Activated naive CD4-positive, alpha-beta T cell treated with anti-CD3 and anti-CD28 coated beads, Interleukin-2, amount 50 U/mL, for 72 hours (primary cell): ENCODE data around the gene ADSS1. TPM values are rescaled to one million over a fixed set of nuclear protein-coding genes. Genes with fewer than 3 reads are reported as not detected.
A peak's percentile ranks its signal among the peaks of the same experiment; 100 is the strongest.

Experiments used
- ATAC-seq, 2 donors: fragments of 150-1000 bp; cut with Tn5 transposase; 2 replicates each; pipeline ENCODE4 v1.10.0; 2021; ENCODE audit warnings: mild to moderate bottlenecking in 2 of 2, moderate library complexity in 2 of 2
- DNase-seq, 2 donors: peaks; one replicate each; pipeline ENCODE4 v3.0.0; 2021 to 2022; ENCODE audit warnings: low spot score in 2 of 2
- H3K27ac Mint-ChIP-seq, 2 donors: one replicate each; pipeline ENCODE4 v1.8.0; 2022; ENCODE audit warnings: mild to moderate bottlenecking in 2 of 2, mixed read lengths in 2 of 2
- H3K36me3 Mint-ChIP-seq, 2 donors: one replicate each; pipeline ENCODE4 v1.8.0; 2022; ENCODE audit warnings: mixed read lengths in 2 of 2
- H3K9me3 Mint-ChIP-seq, 2 donors: one replicate each; pipeline ENCODE4 v1.8.0; 2022; ENCODE audit warnings: mixed read lengths in 2 of 2
- total RNA-seq, 2 donors: library from RNA; stranded (reverse); gene quantifications; one replicate each; pipeline ENCODE4 v1.2.3, GENCODE V29; 2022

Gene ADSS1
- total RNA-seq, 2 donors from 2014 or later: 2.7 to 7.3 TPM

GRCh38 chr14:104694475-104694950, 29.5 kb upstream of the ADSS1 start:
- Mint-ChIP-seq H3K9me3 (no peaks in the 10 kb centered on the region), H3K36me3 (no peaks in the 10 kb centered on the region), H3K27ac (peak overlapping the region; percentile 50 to 73)
- DNase-seq (no peak), ATAC-seq (no peak)

- H3K36me3 Mint-ChIP-seq: no peaks in the 10 kb centered on the region
- H3K27ac Mint-ChIP-seq: peak overlapping the region; percentile 44 to 73
Measured at GRCh38 chr14:104694991-104695659, 28.9 kb upstream of the ADSS1 start.

GRCh38 chr14:104695660-104696000, 28.4 kb upstream of the ADSS1 start:
- ATAC-seq: no peak
- no peaks in the 10 kb centered on the region for H3K36me3 Mint-ChIP-seq
- H3K9me3 Mint-ChIP-seq: no peaks in the 10 kb centered on the region
- DNase-seq: no peak
- peak overlapping the region; percentile 73 to 81 for H3K27ac Mint-ChIP-seq

More at GRCh38 chr14:104694991-104695659, 28.9 kb upstream of the ADSS1 start:
- peak; percentile 56 to 85 for ATAC-seq
- no peaks in the 10 kb centered on the region for H3K9me3 Mint-ChIP-seq
- DNase-seq: no peak

GRCh38 chr14:104696671-104697316, 27.2 kb upstream of the ADSS1 start:
- DNase-seq: no peak
- Mint-ChIP-seq H3K36me3 (no peaks in the 10 kb centered on the region), H3K27ac (no peak overlapping the region), H3K9me3 (no peaks in the 10 kb centered on the region)
- ATAC-seq: no peak

- H3K36me3 Mint-ChIP-seq: no peaks in the 10 kb centered on the region
- DNase-seq: no peak
- no peaks in the 10 kb centered on the region for H3K9me3 Mint-ChIP-seq
- ATAC-seq: no peak
- H3K27ac Mint-ChIP-seq: no peak overlapping the region
Measured at GRCh38 chr14:104697317-104697703, 26.7 kb upstream of the ADSS1 start.

GRCh38 chr14:104697892-104698583, 26.0 kb upstream of the ADSS1 start:
- Mint-ChIP-seq H3K36me3 (no peaks in the 10 kb centered on the region), H3K27ac (peak overlapping the region in 1 of 2 donors; percentile 81), H3K9me3 (no peaks in the 10 kb centered on the region)
- ATAC-seq: no peak
- DNase-seq: no peak

GRCh38 chr14:104698688-104699425, 25.2 kb upstream of the ADSS1 start:
- no peak for ATAC-seq
- no peak for DNase-seq
- Mint-ChIP-seq H3K36me3 (no peaks in the 10 kb centered on the region), H3K27ac (peak overlapping the region; percentile 73 to 81), H3K9me3 (no peaks in the 10 kb centered on the region)

GRCh38 chr14:104699426-104699748, 24.6 kb upstream of the ADSS1 start:
- H3K9me3 Mint-ChIP-seq: no peaks in the 10 kb centered on the region
- ATAC-seq: no peak
- no peak for DNase-seq
- peak overlapping the region; percentile 36 to 73 for H3K27ac Mint-ChIP-seq
- no peaks in the 10 kb centered on the region for H3K36me3 Mint-ChIP-seq

GRCh38 chr14:104700225-104700651, 23.8 kb upstream of the ADSS1 start:
- DNase-seq (no peak), ATAC-seq (no peak)
- no peaks in the 10 kb centered on the region for H3K36me3 Mint-ChIP-seq
- H3K27ac Mint-ChIP-seq: no peak overlapping the region
- H3K9me3 Mint-ChIP-seq: no peaks in the 10 kb centered on the region

- ATAC-seq (no peak), DNase-seq (no peak)
- Mint-ChIP-seq H3K36me3 (no peaks in the 10 kb centered on the region), H3K9me3 (no peaks in the 10 kb centered on the region), H3K27ac (no peak overlapping the region)
Measured at GRCh38 chr14:104700747-104701217, 23.2 kb upstream of the ADSS1 start.

- no peak for ATAC-seq
- no peaks in the 10 kb centered on the region for H3K36me3 Mint-ChIP-seq
- DNase-seq: no peak
- no peak overlapping the region for H3K27ac Mint-ChIP-seq
- H3K9me3 Mint-ChIP-seq: no peaks in the 10 kb centered on the region
Measured at GRCh38 chr14:104701383-104702076, 22.5 kb upstream of the ADSS1 start.

GRCh38 chr14:104702106-104702505, 21.9 kb upstream of the ADSS1 start:
- ATAC-seq: no peak
- no peaks in the 10 kb centered on the region for H3K9me3 Mint-ChIP-seq
- H3K36me3 Mint-ChIP-seq: no peaks in the 10 kb centered on the region
- no peak for DNase-seq
- no peak overlapping the region for H3K27ac Mint-ChIP-seq

- Mint-ChIP-seq H3K36me3 (no peaks in the 10 kb centered on the region), H3K27ac (no peak overlapping the region), H3K9me3 (no peaks in the 10 kb centered on the region)
- ATAC-seq (no peak), DNase-seq (no peak)
Measured at GRCh38 chr14:104702673-104703072, 21.4 kb upstream of the ADSS1 start.

- Mint-ChIP-seq H3K27ac (no peak overlapping the region), H3K9me3 (no peaks in the 10 kb centered on the region), H3K36me3 (no peaks in the 10 kb centered on the region)
- ATAC-seq (no peak), DNase-seq (no peak)
Measured at GRCh38 chr14:104703269-104703668, 20.8 kb upstream of the ADSS1 start.

- Mint-ChIP-seq H3K36me3 (no peaks in the 10 kb centered on the region), H3K27ac (no peak overlapping the region), H3K9me3 (no peaks in the 10 kb centered on the region)
- no peak for ATAC-seq
- DNase-seq: no peak
Measured at GRCh38 chr14:104704252-104704651, 19.8 kb upstream of the ADSS1 start.

- no peak for DNase-seq
- Mint-ChIP-seq H3K27ac (peak overlapping the region in 1 of 2 donors; percentile 5), H3K36me3 (no peaks in the 10 kb centered on the region), H3K9me3 (no peaks in the 10 kb centered on the region)
- ATAC-seq: no peak
Measured at GRCh38 chr14:104705340-104706047, 18.5 kb upstream of the ADSS1 start.
